NCI-H146 treated with DMSO at 0.1 percent for 48 hours (cell line): ENCODE results near the gene IFT81.
"Not testable (repeated sequence)": the region's sequence is repeated elsewhere in the genome, so short reads cannot be mapped to it uniquely, and the experiment has no call there.

Experiments used
- DNase-seq: peaks from one replicate; lab custom pipeline; 2025; ENCODE audit not compliant: unreplicated experiment; lab: John Stamatoyannopoulos, UW

The IFT81 gene

DNA sequence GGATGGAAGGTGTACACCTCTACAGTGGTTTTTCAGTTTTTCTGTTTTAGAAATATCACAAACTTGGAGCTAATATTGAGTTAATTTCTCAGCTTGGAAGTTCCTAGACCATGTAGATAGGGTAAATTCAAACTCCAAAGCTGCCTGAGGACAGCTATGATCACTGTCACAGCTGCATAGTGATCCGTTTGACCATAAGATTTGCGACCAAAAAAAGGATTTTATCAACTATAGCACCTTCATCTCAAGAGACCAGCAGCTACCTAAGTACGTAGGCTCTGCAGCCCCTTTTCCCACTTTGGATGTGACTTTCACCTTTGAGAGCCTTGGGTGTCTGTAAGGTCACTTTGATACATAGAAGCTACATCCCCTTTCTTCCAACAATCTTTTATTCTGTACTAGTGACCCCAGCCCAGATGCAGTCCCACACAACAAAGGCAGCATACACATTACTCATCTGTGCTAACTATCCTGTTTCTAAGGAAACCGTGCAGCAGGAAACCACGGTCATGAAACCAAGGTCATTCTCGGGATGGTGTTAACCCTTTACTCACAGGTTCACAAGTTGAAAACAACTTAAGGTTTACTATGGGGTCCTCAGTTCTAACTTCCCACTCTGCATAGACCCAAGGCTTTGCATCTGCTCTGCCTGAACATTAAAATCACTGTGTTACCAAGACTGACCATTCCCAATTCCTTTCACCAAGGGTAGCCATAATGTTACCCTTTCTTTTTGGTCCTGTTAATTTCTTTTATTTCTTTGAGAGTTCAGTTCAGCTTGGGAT, 75.4 kb downstream of the IFT81 start:
- DNase-seq, result peak; percentile 56

DNA sequence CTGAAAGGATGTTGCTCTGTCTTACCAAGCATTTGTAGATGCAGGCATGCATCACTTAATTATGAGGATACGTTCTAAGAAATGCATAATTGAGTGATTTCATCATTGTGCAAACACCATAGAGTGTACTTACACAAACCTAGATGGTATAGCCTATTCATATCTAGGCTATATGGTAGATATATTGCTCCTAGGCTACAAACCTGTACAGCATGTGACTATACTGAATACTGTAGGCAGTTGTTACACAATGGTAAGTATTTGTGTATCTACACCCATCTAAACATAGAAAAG, 75.9 kb downstream of the IFT81 start:
- no peak for DNase-seq

DNA sequence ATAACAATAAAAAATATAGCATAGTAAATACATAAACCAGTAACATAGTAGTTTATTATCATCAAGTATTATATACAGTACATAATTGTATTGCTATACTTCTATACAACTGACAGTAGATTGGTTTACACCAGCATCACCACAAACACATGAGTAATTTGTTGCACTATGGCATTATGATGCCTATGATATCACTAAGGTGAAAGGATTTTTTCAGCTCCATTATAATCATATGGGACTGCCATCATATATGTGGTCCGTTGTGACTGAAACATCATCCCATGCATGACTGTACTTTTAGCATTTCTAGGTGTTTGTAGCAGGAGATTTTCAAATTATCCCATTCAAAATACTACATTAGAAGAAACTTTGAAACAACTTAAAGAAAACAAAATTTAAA, 77.8 kb downstream of the IFT81 start:
- no peak for DNase-seq

DNA sequence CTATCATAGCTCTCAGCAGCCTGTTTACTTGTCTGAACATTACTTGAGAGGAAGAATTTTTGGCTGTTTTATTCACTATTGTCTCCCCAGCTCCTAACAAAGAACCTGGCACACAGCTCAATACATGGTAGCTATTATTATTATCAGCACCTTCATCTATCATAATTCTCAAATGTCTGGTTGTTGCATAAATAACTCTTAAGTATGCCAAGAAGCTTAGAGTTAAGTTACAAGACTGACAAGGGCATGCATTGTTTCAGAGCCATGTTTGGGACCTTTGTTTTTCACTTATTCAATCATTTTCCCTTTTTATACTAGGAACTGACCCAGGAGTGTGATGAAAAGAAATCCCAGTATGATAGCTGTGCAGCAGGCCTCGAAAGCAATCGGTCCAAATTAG, 79.4 kb downstream of the IFT81 start:
- DNase-seq, result no peak

DNA sequence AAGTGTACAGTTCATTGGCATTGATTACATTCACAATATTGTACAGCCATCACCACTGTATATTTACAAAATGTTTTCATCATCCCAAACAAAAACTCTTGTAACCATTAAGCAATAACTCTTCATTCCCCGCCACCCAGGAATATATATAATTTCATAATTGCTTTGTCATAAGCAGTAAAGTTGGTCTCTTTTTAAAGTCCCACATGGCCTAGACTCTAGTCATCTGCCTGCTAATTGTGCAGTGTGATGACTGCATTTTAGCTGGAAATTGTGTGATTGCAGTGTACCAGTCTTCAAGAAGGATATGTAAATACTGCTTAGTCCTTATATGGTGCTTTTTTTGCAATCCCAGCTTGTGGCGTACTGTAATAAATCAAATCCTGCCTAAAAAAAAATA, 81.8 kb downstream of the IFT81 start:
- no peak for DNase-seq

DNA sequence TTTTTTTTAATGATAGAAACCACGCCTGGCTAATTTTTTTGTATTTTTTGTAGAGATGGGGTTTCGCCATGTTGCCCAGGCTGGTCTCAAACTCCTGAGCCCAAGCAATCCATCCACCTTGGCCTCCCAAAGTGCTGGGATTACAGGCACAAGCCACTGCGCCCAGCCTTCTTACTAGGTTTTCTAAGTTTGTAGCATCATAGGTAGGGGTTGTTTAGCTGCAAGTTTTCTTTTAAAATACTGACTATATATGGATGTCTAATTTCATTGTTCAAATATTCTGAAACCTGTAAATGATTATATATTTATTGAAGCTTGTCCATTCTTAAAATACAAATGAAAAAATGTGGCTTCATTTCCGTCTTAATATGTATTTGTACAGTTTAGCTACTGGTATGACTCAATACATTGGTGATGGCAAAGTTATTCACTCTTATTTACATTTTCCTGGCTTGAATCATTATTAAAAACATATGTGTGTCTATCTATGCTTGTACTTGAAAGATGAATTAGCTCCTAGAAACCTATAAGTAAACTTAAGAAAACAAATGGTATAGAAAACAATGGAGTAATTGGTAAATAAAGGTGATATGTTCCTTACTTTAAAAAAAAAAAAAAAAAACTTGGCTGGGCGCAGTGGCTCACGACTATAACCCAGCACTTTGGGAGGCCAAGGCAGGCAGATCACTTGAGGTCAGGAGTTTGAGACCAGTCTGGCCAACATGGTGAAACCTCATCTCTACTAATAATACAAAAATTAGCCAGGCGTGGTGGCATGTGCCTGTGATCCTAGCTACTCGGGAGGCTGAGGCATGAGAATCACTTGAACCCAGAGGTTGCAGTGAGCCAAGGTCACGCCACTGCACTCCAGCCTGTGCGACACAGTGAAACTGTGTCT, 87.7 kb downstream of the IFT81 start:
- not testable (repeated sequence) for DNase-seq

DNA sequence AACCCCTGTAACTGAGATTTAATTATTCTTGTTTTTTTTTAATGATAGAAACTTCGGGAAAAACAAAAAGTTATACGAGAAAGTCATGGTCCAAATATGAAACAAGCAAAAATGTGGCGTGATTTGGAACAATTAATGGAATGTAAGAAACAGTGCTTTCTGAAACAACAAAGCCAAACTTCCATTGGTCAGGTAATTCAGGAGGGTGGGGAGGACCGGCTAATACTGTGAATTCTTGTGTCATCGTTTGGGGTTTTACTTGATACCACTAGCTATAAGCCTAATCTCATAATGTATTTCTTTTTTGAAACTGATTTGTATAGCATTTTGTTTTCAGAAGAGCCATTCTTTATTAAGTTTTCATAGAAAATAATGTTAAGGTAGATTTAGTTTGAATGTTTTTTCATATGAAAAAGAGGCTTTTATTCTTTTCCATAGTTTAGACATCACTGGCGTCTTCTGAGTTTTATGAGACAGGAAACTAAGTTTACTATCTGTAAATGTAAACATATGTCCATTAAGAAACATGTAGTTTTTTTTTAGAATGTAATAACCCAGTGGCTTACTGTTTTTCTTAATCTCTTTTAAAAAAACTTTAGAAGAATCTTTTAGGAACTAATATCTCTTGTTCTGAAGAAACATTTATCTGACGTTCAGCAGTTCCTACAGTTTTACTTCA, 94.0 kb downstream of the IFT81 start:
- DNase-seq, result no peak

DNA sequence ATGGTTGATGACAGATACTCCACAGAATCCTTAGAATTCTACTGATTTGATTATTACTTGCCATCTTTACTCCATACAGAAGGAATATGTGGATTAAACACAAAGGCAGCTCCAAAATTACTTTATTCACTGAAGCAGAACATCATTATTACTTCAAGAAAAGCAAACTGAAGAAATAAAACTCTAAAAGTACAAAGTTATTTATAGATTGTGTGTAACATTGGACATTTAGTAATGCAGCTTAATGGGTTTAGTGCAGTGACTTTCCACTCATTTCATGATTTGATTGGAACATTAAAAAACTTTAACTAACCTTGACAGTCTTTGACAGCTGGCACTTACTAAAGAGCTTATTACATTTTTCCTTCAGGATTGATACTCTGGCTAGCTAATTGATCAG, 97.9 kb downstream of the IFT81 start:
- no peak for DNase-seq

DNA sequence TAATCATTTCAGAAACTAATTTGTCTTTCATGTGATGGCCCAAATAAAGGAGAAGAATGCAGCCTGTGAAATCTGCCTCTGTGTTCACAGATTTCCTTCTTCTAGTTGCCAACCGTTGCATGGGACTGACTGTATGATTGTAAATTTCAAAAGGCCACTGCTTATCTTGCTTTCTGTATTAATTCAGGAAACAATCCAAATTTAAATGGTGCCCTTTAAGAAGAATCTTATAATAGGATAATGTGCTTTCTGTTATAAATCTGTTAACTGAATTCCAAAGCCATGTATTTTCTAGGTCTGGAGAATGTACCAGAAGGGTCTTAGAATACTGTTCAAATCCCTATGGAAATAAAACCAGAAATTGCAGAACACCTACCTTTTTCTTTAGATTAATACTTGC, 98.3 kb downstream of the IFT81 start:
- no peak for DNase-seq

DNA sequence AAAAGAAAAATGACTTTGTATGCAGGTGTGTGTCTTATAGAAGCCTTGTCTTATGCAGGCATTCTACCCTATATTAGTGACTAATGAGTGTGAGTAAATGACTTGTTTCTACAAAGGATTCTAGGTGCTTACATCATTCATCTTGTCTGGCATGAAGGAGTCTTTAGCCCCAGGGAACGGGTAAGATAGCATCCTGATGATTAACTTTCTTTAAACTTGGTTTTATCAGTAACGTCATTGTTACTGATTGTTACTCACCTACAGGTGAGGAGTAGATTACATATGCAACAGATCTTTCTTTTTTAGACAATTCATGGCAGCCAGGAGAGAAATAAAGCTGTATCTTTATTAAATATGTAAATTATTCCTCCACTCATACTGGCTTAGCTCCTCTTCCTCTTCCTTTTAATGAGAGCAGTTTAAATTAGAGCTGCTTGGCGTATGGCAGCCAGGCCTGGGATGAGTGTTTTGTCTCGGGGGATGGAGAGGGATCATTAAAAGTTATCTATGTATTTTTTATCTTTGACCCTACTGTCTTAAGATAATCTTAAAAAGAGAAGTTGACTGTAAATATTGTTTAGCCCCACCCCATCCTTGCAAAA, 99.7 kb downstream of the IFT81 start:
- no peak for DNase-seq

DNA sequence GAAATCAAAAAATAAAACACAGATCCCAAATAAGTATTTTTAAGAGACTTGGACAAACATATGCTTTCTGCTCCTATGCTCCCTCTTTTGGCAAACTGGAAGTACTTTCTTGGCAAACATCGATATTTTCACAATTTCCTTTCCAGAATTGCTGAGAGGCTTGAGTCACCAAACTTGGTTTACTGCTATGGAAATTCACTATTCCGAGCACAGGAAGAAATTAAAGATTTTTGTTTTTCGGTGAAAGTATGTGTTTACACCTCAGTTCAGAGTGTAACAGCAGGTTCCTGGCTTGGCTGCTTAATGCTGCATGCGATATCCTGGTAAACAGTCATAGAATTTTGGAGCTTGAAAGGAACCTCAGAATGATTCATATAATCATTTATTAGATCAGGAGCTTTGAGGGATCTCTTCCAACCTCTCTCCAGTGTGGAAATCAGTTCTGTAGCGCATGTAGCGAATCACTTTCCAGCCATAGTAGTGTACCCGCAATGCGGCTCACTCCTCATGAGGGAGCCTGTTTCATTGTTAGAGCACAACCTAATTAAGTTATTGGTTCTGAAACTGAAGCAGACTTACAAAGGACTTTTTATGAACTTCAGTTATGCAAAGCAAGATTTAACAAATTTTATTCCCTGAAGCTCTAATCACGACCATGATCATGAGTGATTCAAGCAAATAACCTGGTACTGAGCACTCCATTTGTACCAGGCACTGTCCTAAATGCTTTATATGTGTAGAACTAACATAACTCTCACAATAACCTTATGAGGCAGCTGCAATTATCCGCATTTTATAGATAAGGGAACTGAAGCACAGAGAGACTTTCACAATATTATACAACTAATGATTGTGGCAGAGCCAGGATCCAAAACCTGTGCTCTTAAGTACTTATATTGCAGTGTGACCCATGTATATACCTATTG, 100.5 kb downstream of the IFT81 start:
- DNase-seq, result no peak

DNA sequence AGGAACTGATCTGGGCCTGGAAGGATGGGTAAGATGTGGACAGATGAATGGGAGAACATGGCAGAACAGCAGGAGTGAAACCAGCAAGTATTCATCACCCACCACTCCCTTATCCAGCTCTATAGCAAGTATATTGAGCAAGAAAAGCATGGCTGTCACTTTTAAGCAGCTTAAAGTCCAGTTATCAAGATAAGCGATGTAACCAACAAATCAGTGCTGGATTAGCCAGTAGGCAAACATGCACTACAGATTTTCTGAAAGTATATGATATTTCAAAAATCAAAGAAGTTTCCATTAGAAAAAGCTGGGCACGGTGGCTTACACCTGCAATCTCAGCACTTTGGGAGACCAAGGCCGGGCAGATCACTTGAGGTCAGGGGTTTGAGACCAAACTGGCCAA, 103.0 kb downstream of the IFT81 start:
- DNase-seq, result no peak

DNA sequence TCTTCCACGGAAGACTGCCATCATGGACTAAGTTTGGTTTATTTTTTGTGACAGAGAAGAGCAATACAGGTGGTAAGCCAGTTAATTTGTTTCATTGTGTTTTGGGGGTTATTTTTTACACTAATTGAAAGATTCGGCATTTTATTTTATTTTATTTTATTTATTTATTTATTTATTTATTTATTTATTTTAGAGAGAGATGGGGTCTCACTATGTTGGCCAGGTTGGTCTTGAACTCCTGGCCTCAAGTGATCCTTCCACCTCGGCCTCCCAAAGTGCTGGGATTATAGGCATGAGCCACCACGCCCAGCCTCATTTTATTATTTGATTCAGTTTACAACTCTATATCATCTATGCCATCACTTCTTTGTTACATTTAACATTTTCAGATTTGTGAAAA, 104.2 kb downstream of the IFT81 start:
- DNase-seq, result not testable (repeated sequence)

DNA sequence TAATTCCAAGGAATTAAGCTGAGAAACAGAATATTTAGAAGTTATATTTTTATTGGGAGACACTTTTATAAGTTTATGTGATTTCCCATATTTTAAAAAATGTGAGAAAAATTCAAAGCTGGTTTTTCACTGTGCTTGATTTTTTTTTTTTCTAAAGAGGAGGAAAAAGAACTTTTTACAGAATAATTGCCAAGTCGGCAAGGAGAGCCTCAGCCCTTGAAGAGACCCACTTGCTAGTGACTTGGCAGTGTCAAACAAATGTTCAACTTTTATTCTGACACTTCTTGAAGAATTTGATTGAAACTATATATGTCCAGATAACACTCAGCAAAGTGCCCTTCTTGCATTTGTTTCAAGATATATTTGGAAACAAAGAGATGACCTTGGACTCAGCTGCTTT, 104.6 kb downstream of the IFT81 start:
- no peak for DNase-seq

DNA sequence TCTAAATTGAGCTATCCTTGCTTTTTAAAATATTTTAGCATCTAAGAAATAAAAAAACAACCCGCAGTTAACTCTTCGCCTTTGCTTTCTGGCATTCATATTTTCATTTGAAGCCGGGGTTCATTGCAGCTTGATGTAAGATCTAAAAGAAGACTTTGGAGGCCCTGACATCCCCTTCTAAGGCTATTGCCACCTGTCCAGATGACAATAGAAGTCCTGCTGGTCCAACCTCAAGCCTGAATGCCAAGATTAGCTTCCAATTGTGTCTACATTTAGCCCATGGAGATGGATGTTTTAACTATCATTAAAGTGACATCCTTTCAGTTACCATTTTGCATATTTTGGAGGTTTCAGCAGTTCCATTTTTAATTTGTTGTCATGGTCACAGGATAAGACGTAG, 105.3 kb downstream of the IFT81 start:
- no peak for DNase-seq

DNA sequence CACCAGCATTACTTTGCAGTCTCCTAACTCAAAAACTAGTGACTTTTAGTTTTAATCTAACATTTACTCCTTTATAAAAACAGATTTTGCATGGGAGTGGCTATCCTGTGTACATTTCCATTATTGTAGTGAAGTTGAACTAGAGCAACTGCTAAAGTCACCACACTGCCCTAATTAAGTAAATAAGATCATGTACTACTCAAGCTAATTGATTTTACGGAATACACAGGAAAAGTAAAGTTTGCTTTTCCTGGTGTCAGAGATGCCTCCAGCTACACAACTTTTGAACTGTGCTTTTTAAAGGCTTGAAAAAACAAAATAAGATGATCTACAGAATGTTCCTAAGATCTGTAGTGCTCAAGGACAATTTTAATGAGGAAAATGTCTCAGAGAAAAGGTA, 106.5 kb downstream of the IFT81 start:
- DNase-seq, result no peak

DNA sequence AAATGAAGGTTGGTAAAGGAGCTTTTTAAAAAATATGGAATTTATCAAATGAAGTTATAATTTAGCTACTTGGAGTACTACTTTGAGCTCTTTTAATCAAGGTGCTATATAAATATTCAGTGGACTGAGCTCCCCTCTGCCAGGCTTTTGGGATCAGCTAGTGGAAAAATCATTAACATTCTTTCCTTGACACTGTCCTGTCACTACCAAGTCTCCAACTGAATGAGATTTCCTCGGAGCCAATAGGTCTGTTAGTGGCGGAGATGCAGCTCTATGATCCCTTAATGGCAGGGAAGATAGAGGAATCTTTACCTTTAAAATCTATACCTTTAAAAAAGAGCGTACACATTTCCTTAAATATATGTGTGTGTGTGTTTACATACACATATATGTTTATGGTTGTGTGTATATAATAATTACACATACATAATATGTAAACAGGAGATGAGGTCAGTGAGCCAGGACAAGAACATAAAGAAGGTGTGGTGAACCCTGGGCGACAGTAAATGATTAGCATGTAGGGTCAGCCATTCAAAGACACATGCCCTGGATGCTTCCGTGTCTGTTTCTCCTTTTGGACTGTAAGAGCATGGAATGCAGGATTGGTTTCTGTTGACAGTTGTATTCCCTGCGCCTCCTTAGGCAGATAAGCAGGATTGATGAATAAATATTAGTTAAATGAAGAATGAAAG, 109.2 kb downstream of the IFT81 start:
- no peak for DNase-seq

DNA sequence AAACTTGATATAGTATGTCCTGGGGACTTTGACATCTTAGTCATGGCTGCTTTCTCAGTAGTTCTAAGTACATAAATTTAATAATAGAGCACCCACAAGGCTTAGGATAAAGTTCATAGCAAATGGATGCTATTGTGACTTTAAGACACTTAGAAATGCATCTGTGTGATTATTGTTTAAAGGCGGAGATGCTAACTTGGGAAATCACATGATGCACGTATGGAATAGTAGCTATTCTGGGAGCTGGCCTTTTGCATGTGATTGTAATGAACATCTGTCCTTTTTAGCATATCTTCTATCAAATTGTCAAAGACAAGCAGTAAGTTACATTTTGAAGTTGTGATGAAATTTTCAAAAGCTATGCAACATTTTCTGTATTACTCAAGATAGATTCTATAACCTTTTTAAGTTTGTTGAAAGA, 110.2 kb downstream of the IFT81 start:
- no peak for DNase-seq

DNA sequence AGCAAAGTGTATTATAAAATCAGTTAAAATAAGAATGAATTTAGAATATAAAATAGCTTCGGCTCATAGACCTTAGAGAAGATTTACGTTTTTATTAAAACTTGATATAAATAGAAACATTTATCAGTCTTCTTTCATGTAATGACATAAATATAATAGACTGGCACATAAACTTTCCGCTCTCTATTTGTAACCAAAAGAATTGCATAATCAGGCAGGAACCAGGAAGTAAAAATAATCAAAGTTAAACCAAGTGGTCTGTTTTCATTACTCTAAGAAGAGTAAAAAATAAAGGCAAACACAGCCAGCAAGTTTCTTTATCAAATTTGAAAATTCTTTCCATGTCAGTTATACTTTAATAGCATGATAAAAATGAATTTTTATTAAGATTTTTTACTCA, 110.6 kb downstream of the IFT81 start:
- no peak for DNase-seq

DNA sequence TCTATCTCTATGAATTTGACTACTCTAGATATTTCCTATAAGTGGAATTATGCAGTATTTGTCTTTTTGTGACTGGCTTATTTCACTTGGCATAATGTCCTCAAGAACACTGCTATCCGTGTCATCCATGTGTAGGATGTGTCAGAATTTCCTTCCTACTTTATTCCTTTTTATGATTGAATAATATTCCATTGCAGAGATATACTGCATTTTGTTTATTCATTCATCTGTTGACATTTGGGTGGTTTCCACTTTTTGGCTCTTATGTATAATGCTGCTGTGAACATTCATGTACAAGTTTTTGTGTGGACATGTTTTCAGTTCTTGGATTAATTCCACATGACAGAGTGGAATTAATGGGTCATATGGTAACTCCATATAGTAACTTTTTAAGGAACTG, 111.2 kb downstream of the IFT81 start:
- DNase-seq, result no peak
